HG03135 (cell line): ENCODE measurements around the gene ATP6V1E1.
"Not testable (repeated sequence)": the region's sequence is repeated elsewhere in the genome, so short reads cannot be mapped to it uniquely, and the experiment has no call there.

Source experiments
- ATAC-seq: cut with Tn5 transposase; IDR thresholded peaks from one replicate; pipeline ENCODE4 v1.9.1; 2021; ENCODE audit warnings: mild to moderate bottlenecking, moderate library complexity; ENCODE audit not compliant: unreplicated experiment

ATP6V1E1 gene

DNA sequence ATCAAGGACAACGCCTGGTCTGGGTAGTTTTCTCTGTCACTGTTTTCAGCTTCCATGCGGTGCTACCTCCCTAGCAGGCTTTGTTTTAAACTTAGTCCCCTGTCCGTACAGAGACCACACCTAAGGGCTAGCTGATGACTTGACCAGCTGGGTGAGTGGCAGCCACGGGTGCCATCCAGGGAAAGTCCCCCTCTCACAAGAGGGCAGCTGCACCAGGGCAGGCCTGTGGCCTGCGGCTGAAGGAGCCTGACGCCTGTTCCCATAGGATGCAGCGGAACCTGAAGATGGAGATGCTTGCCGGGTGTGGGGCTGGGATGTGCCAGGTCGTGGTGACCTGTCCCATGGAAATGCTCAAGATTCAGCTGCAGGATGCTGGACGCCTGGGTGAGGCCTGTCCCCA, 45.4 kb downstream of the ATP6V1E1 start:
- no peak for ATAC-seq

DNA sequence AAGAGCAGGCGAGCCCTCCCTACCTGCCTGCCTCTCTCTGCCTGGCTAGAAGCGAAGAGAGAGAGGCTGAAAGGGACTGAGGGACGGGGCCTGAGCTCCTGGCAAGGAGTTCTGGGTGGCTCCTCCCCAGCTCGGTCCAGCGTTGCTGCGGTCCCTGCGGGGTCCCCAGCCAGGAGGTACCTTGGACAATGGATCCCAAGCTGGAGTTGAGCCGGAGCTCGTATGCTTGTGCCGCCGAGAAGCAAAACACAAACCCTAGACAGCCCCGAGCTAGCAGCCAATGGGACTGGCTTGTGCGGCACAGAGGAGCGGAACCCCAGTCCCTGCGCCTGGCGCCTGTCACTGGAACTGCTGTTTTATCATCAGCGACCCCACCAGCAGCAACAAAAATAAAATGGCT, 46.9 kb downstream of the ATP6V1E1 start:
- no peak for ATAC-seq

DNA sequence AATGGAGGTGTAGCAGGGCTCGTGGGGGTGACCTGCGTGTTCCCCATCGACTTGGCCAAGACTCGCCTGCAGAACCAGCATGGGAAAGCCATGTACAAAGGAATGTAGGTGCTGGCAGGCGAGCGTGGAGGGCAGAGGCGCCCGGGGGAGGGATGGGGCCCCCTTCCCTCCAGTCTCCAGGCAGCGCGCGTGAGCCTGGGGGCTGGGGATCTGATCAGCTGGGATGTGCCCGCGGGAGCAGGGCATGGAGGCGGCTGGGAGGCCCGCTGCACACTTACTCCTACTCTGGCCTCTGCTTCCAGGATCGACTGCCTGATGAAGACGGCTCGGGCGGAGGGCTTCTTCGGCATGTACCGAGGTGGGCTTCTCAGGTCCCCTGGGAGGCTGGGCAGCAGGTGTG, 47.5 kb downstream of the ATP6V1E1 start:
- ATAC-seq: no peak

DNA sequence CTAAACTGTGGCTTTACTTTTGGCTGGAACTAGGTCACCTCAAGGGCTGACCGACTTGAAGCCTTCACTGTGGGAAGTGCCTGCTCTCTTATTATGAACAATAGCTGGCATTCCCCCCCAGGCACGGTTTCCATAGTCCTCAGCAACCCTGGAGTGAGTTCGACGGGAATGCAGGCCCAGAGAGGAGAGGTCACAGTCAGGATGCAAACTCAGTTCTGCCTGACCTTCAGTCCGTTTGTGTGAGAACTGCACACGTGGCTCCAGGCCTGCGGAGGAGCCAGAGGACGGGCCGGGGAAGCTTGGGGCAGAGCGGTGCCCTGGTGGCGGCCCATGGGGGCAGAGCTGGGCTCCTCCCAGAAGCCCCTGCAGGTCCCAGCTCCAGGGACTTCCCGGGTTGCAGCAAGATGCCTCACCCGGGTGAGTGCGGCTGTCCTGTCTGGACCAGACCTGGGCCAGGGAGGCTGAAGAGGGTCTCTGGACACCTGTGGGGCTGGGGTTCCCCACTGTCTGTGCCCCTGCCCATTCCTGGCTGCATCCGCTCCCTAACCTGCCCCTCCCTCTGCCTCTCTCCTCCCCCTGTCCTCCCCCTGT, 48.0 kb downstream of the ATP6V1E1 start:
- no peak for ATAC-seq

DNA sequence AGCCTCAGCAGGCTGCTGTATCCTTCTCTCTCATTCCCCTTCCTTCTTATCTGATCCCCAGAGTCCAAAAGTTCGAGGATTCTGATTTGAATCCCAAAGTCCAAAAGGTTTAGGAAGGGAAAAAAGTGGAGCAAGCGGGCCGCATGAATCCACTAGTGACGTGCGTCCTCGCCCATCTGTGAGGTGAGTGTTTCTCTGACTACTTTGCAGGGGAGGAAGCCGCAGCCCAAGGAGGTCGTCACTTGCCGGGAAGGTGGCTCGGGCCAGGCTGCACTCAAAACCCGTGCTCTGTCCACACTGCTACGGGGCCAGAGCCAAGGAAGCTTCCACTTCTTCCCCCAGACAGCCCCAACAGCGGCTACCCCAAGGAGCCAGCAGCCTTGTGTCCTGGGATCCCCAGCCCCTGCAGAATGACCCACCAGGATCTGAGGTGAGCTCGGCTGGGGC, 49.0 kb downstream of the ATP6V1E1 start:
- ATAC-seq: no peak

DNA sequence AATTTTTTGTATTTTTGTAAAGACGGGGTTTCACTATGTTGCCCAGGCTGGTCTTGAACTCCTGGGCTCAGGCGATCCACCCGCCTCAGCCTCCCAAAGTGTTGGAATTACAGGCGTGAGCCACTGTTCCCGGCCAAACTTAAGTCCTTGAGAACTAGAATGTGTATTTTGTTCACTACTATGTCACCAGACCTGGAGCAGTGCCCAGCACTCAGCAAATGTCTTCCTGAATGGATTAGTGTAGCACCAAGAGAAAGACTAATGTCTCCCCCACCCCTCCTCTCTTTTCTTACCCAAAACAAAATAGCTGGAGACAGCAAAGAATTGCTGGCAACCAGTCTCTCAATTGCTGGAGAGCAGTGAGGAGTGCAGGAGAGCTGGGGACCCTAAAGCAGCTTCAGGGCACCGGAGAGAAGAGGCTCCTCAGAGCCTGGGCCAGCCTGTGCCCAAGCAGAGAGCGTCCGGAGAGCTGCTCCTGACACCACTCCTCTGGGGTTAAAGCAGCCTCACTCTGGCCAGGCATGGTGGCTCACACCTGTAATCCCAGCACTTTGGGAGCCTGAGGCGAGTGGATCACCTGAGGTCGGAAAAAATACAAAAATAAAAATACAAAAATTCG, 50.3 kb downstream of the ATP6V1E1 start:
- ATAC-seq: no peak

DNA sequence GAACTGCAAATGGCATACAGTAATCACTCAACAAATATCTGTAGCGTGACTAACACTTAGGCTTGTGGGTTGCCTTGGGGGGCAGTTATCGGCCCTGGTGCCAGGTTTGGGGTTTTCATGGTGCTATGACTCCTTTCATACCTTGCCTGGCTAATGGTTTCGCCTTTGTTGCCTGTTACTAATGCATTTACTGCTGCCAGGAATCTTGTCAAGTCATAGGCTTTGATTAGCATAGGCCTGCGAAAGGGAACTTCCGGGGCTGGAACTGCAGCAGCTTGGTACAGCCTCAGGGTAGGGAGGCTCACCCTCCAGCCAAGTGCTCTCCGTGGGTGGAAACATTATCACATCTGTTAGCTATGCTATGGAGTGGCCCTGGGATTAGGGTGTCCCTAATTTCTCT, 52.1 kb downstream of the ATP6V1E1 start:
- ATAC-seq: no peak

DNA sequence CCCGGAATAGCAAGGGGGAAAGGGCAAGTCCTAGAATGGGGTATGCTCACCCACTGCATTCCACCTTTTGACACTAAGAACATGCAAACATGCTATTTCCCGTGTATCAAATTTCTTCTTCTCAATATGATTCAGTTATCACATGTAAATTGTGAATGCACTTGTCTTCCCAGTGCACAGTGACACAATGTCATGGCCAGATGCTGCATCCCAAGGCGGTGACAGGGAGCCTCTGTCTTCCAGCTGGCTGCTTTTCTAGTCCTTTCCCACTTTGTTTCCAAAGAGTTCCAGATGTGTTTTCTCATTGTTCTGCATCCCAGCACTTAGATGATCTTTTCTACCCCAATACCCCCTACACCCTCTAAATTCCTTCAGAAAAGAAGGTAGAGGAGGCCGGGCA, 52.9 kb downstream of the ATP6V1E1 start:
- ATAC-seq: no peak

DNA sequence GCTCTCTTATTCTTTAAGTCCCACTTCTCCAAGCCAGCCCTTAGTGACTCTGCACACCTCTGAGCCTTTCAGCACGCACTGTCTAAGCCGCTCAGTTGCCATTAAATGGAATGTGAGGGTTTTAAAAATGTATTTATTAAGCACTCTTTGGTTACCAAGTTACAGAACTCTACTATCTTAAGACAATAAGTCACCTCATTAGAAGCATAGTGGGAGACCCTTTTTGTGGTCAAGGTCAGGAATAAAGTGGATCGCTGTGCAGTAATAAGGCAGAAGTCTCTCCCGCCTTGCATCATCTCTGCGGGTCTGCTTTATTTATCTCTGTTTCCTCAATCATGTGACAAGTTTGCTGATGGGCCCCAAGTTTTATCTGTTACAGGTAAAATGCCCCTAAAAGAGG, 53.4 kb downstream of the ATP6V1E1 start:
- no peak for ATAC-seq

DNA sequence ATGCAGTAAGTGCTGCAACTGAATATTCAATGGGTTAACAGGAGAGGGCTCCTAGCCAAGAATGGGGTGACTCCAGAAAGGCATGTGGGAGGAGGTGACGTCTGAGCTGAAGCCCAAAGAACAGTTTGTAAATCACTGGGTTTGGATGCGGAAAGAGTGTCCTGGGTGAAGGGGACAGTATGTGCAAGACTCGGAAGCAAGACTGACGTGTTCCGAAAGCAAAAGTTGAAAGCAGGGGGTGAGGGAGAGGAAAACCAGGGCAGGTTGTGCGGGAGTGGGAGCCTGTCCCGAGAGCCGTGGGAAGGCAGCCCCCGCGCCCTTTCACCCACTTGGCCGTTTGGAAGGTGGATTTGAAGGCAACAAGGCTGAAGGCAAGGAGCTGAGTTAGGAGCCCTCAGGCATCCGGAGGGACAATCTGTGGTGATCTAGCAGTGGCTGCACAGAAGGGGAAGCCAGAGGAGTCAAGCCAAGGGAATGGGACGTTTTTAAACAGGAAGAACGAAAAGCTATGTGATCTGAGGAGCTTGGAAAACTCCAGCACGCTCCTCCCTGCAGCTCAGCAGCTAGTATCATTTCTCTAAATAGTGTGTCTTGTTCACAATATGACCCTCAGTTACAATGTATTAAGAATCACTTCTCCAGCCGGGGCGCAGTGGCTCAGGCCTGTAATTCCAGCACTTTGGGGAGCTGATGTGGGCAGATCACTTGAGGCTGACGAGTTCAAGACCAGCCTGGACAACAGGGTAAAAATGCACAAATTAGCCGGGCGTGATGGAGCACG, 57.5 kb downstream of the ATP6V1E1 start:
- no peak for ATAC-seq

DNA sequence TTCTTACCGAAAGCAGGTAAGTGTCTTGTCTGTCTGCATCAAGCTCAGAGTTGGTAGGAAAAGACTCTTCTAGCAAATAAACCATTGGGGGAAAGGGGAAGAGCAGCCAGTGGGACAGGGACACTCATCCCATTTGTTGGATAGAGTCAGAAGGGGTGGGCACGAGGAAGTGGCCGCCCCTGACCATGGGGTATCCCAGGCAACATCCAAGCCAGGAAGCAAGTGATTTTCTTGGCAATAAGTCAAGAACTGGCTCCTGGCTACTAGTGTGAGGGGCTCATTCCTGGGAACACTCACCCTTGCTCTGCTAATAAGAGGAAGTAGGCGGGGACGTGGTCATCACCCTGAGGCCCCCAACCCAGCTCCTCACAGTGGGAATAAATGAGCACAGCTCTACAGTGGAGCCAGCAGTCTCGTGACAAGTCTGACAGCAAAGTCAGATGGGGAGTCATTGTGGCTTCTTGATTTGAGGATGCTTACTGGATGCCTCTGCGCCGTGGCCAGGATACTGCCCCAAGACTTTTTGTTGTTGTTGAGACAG, 58.5 kb downstream of the ATP6V1E1 start:
- no peak for ATAC-seq

DNA sequence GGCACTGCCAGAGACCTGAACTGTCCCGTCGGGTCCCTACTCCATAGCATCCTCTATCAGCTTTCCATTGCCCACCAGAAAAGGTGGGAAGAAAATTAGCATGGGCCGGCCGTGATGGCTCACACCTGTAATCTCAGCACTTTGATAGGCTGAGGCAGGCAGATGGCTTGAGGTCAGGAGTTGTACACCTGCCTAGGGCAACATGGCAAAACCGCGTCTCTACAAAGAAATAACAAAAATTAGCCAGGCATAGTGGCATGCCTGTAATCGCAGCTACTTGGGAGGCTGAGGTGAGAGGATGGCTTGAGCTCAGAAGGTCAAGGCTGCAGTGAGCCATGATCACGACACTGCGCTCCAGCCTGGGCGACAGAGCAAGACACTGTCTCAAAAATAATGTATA, 61.8 kb downstream of the ATP6V1E1 start:
- ATAC-seq: no peak

DNA sequence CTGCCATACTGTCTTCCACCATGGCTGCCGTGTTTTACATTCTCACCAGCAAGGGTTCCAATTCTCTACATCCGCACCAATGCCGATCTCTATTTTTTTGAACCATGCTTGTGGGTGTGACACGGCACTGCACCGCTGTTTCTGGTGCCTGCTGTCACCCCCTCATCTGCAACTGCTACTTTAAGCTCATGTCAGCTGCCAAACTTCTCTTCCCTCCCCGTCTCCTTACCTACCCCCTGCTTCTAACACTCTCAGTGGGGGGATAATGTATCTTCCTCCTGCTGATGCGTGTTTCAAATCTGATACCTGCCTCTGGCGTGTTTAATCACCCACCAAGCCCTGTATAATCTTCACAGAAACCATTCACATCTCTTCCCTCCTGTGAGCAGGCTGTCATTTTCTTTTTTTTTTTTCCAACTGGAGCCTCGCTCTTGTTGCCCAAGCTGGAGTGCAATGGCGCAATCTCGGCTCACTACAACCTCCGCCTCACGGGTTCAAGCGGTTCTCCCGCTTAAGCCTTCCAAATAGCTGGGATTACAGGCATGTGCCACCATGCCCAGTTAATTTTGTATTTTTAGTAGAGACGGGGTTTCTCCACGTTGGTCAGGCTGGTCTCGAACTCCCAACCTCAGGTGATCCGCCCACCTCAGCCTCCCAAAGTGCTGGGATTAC, 62.4 kb downstream of the ATP6V1E1 start:
- not testable (repeated sequence) for ATAC-seq

DNA sequence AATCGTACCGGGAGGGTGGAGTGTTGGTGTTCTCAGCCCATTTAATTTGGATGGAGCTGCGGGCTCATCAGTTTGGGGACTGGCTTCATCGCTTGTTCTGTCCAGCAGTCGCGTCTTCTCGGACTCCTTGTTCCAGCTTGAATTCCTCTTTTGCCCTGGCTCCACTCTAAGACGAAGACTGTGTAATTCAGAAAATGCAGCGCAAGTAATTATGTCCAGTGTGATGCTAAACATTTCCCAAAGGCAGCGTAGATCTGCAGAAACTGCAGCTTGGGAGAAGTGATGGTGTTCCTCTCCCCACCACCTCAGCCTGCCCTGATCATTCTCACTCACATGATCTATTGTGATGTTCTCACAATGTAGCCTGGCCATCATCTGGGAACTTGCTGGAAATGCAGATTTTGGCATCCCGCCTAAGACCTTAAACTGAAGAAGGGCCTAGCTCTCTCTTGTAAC, 64.6 kb downstream of the ATP6V1E1 start:
- no peak for ATAC-seq

DNA sequence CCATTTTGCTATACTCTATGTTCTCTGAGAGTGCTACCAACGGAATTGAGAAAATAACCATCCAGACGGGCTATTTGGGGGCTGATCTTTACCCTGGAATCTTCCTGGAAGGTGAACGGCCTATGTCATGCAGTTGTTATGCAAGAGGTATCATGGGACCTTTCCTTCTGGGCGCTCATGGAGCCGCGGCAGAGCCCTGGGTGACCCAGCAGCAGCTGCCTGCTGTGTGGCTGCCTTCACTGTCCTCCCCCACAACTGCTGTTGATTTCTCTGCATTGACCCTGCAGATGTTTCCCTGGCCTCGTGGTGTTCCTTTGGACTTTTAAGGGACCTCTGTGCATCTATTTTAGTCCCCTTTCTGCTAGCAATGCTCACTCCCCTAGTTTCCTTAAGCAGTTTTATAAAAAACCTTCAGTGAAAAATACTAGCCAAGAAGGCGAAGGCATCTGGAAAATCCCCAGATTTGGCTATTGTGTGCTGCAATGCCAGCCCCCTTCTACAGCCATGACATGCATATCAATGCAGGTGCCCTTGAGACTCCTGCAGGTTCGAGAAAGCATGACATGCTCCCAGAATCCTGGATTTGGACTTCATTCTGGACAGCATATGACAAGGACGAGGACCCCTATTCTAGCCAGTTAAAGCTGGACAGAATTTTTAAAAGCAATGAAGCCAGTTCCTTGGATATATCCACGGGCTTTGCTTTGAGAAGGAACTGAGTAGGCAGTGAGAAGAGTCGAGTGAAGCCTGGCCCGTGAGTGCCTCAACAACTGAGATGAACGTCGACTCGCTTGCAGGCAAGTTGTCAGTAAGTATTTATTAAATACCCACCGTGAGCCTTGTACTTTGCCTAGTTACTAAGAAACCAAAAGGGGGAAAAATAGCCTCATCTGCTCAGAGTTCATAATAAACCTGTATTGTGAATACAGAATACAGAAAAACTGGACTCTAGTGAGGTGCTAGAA, 65.4 kb downstream of the ATP6V1E1 start, which contains the start of gene SLC25A18:
TSS of gene SLC25A18 (plus strand) at position 593 of the 965 bp plus-strand sequence. CDS start 16,447 bp downstream, outside the sequence.
- ATAC-seq: no peak

DNA sequence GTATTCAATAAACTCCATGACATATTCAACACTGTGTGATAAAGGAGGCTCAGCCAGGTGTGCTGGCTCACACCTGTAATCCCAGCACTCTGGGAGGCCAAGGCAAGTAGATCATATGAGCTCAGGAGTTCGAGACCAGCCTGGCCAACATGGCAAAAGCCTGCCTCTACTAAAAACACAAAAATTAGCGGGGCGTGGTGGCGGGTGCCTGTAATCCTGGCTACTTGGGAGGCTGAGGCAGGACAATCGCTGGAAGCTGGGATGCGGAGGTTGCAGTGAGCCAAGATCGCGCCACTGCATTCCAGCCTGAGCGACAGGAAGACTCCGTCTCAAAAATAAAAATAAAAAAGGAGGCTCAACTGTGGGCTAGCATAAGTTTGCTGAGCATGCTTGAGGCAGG, 69.4 kb downstream of the ATP6V1E1 start:
- no peak for ATAC-seq

DNA sequence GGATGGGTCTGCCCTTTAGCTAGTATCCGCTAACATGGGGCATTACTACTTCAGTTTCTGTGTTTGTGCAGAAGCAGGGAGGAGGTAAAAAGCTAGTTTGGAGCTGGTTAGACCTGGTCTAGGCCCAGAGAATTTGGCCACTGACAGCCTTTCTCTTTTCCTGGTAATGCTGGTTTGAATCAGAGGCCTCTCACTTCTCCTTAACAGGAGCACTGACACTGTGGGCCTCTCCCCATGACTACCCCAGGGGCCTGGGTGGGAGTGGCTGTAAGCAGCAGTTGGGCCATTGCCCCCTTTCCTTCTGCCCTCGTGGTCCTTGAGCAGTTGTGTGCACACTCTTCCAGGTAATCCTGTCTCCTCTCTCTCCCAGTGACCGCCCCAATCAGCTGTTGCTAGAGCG, 73.7 kb downstream of the ATP6V1E1 start:
- ATAC-seq: no peak

DNA sequence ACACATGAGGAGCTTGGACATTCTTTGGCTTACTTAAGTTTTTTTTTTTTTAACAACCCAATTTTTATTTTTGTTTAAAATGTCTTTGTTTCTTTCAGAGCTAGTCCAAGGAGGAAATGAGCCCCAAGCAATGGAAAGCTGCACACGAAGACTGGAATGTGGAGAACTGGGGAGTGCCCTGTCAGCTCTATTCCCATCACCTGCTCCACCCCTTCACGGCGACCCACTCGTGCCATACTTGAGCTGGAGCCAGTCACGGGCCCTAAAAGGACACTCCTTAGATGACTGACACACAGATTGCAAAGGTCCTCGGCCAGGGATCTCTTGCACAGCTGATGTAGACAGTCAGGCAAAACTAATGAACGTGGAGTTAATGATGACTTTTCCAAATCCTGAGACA, 75.8 kb downstream of the ATP6V1E1 start:
- no peak for ATAC-seq

DNA sequence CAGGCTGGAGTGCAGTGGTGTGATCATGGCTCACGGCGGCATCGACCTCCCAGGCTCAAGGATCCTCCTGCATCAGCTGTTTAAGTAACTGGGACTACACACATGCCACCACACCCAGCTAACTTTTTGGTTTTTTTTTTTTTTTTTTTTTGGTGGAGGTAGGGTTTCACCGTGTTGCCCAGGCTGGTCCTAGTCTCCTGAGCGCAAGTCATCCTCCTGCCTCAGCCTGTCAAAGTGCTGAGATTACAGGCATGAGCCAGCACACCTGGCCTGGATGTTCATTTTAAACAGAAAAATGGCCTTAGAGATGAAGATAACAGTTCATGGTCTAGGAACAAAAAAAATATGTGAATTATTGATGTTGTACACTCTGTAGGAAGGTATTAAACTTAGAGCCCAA, 78.9 kb downstream of the ATP6V1E1 start:
- ATAC-seq: no peak

DNA sequence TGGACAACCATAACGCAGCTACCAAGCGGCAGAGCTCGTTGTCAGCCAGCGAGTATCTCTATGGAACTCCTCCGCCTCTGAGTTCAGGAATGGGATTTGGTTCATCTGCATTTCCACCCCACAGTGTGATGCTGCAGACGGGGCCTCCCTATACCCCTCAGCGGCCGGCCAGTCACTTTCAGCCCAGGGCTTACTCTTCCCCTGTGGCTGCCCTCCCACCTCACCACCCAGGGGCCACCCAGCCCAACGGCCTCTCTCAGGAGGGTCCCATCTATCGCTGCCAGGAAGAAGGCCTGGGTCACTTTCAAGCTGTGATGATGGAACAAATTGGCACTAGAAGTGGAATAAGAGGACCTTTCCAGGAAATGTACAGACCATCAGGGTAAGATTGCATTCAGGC, 79.4 kb downstream of the ATP6V1E1 start:
- no peak for ATAC-seq
